Measurements from ENCODE around the gene KMT5B.
"Not testable (repeated sequence)": the region's sequence is repeated elsewhere in the genome, so short reads cannot be mapped to it uniquely, and the experiment has no call there.

Gene KMT5B

GRCh38 chr11:68213135-68213515, at the start of gene KMT5B:
Gene KMT5B, minus strand, starts transcription at chr11:68213296. Its CDS starts 23,220 bp downstream, at chr11:68190076.
- DNase-seq, result peak; percentile 92

GRCh38 chr11:68262544-68262827, 49.4 kb upstream of the KMT5B start:
- no peak for DNase-seq

GRCh38 chr11:68261749-68262543, 48.9 kb upstream of the KMT5B start:
- DNase-seq, result no peak

GRCh38 chr11:68261006-68261405, 47.9 kb upstream of the KMT5B start:
- DNase-seq, result no peak

GRCh38 chr11:68260484-68260883, 47.4 kb upstream of the KMT5B start:
- no peak for DNase-seq

- no peak for DNase-seq
Measured at GRCh38 chr11:68259122-68259959, 46.2 kb upstream of the KMT5B start.

- no peak for DNase-seq
Measured at GRCh38 chr11:68258363-68258765, 45.3 kb upstream of the KMT5B start.

- DNase-seq, result peak; percentile 100
Measured at GRCh38 chr11:68257477-68258362, 44.6 kb upstream of the KMT5B start.

GRCh38 chr11:68256331-68256741, 43.2 kb upstream of the KMT5B start:
- no peak for DNase-seq

GRCh38 chr11:68255526-68255925, 42.4 kb upstream of the KMT5B start:
- DNase-seq, result no peak

GRCh38 chr11:68254421-68254820, 41.3 kb upstream of the KMT5B start:
- no peak for DNase-seq

- DNase-seq, result peak; percentile 60
Measured at GRCh38 chr11:68251765-68252164, 38.7 kb upstream of the KMT5B start.

GRCh38 chr11:68244912-68245311, 31.8 kb upstream of the KMT5B start:
- peak; percentile 73 for DNase-seq

GRCh38 chr11:68243847-68244246, 30.8 kb upstream of the KMT5B start:
- not testable (repeated sequence) for DNase-seq

- DNase-seq, result no peak
Measured at GRCh38 chr11:68242616-68243015, 29.5 kb upstream of the KMT5B start.

GRCh38 chr11:68231621-68232020, 18.5 kb upstream of the KMT5B start:
- no peak for DNase-seq

- peak; percentile 51 for DNase-seq
Measured at GRCh38 chr11:68229601-68230000, 16.5 kb upstream of the KMT5B start.

- DNase-seq, result no peak
Measured at GRCh38 chr11:68226421-68226820, 13.3 kb upstream of the KMT5B start.

- DNase-seq, result no peak
Measured at GRCh38 chr11:68224606-68225005, 11.5 kb upstream of the KMT5B start.

GRCh38 chr11:68223275-68223674, 10.2 kb upstream of the KMT5B start:
- no peak for DNase-seq

- no peak for DNase-seq
Measured at GRCh38 chr11:68221406-68221805, 8.3 kb upstream of the KMT5B start.

- no peak for DNase-seq
Measured at GRCh38 chr11:68216171-68216938, 3.3 kb upstream of the KMT5B start.

Data from OCI-M1 (cell line).